ENCODE data around the gene ANKMY1.
A peak's percentile ranks its signal among the peaks of the same experiment; 100 is the strongest.

ANKMY1 gene

GRCh38 chr2:240520130-240520973 is 37.4 kb downstream of the ANKMY1 start:
- H3K4me1 ChIP-seq (ENCODE audit: insufficient read depth, insufficient read length): peaks cover 3% of the 10 kb centered on the region
- DNase-seq (ENCODE audit: low read depth, low spot score): no peak
- peaks cover 54% of the 10 kb centered on the region for H3K36me3 ChIP-seq (ENCODE audit: insufficient read depth, insufficient read length, low read length)
- no peak overlapping the region for H3K9ac ChIP-seq (ENCODE audit: insufficient read length, low read depth)
- TF ChIP-seq SUZ12 (IDR thresholded peaks at IDR 0.05; ENCODE audit: extremely low read depth, insufficient read depth, insufficient read length) (no peak), YY1 (IDR thresholded peaks at IDR 0.05; ENCODE audit: insufficient read depth, insufficient read length) (no peak), ZNF274 (IDR thresholded peaks at IDR 0.05; ENCODE audit: low read depth, low read length) (no peak)
- peaks cover 41% of the 10 kb centered on the region for H3K9me3 ChIP-seq (ENCODE audit: insufficient read depth, low read length)
- no peak overlapping the region for H3K4me3 ChIP-seq (ENCODE audit: insufficient read length, low read depth)
- H3K27me3 ChIP-seq (ENCODE audit: insufficient read depth, insufficient read length): no peaks in the 10 kb centered on the region

DNA sequence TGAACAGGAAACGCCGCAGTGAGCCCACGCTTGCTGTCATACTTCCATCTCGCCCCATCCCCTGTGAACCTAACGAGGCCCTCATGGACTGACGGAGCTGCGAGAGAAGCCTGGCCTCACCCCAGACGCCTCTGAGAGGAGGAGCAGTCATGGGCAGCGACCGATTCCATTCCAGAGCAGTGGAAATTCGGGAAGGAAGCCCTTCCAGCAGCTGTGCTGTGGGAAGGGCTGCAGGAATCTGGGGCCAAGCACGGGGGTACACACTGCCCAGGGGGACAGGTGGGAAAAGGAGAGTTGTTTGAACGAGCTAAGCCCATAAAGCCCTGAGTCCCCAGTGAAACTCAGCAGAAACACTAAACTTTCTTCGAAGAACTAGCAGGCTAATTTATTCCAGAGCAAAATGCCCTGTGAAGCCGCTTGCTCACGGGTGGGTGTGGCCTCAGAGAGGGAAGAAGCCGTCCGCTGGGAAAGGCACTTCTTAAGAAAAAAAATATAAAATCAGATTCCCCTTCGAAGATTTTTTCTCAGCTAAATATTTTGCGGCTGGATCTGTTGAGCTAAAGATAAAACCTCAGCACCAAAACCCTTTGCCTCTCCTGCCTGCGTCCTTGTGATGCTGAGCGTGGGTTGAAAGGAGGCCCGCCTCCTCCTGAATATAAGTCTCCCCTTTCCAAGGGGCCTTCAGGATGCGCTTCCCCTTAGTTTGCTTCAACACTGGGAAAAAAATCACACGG is 38.2 kb downstream of the ANKMY1 start:
- Histone ChIP-seq H3K27me3 (ENCODE audit: insufficient read depth, insufficient read length) (no peaks in the 10 kb centered on the region), H3K9me3 (ENCODE audit: insufficient read depth, low read length) (peaks cover 33% of the 10 kb centered on the region; the same call in 1 of the 2 replicates), H3K36me3 (ENCODE audit: insufficient read depth, insufficient read length, low read length) (peaks cover 48% of the 10 kb centered on the region), H3K4me3 (ENCODE audit: insufficient read length, low read depth) (no peak overlapping the region), H3K9ac (ENCODE audit: insufficient read length, low read depth) (no peak overlapping the region), H3K4me1 (ENCODE audit: insufficient read depth, insufficient read length) (peaks cover 3% of the 10 kb centered on the region)
- DNase-seq (ENCODE audit: low read depth, low spot score): no peak
- TF ChIP-seq ZNF274 (IDR thresholded peaks at IDR 0.05; ENCODE audit: low read depth, low read length): no peak
- no peak for TF ChIP-seq YY1 (IDR thresholded peaks at IDR 0.05; ENCODE audit: insufficient read depth, insufficient read length)
- TF ChIP-seq SUZ12 (IDR thresholded peaks at IDR 0.05; ENCODE audit: extremely low read depth, insufficient read depth, insufficient read length): no peak

DNA sequence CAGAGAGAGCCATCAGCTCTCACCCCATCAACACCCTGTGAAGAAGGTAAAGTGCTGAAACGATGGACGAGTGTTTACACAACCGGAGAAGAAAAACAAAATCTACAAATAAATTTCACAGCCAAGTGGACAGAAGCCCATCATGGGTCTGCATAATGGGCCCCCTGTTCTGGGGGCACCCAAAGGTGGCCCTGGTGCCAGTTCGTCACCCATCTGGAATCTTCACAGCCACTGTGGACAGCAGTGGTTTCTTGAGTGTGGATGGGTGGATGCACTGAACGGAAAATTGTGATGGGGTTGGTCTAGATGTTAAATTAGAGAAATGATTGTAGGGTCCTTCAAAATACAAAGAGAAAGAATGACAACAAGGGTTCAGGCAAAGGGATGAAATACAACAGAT is 38.8 kb downstream of the ANKMY1 start:
- H3K27me3 ChIP-seq (ENCODE audit: insufficient read depth, insufficient read length): no peaks in the 10 kb centered on the region
- H3K9ac ChIP-seq (ENCODE audit: insufficient read length, low read depth): no peak overlapping the region
- H3K4me1 ChIP-seq (ENCODE audit: insufficient read depth, insufficient read length): peaks cover 3% of the 10 kb centered on the region
- TF ChIP-seq YY1 (IDR thresholded peaks at IDR 0.05; ENCODE audit: insufficient read depth, insufficient read length) (no peak), ZNF274 (IDR thresholded peaks at IDR 0.05; ENCODE audit: low read depth, low read length) (no peak), SUZ12 (IDR thresholded peaks at IDR 0.05; ENCODE audit: extremely low read depth, insufficient read depth, insufficient read length) (no peak)
- peaks cover 43% of the 10 kb centered on the region for H3K36me3 ChIP-seq (ENCODE audit: insufficient read depth, insufficient read length, low read length)
- H3K9me3 ChIP-seq (ENCODE audit: insufficient read depth, low read length): peaks cover 27% of the 10 kb centered on the region; the same call in 1 of the 2 replicates
- no peak for DNase-seq (ENCODE audit: low read depth, low spot score)
- H3K4me3 ChIP-seq (ENCODE audit: insufficient read length, low read depth): no peak overlapping the region

GRCh38 chr2:240517342-240517741 is 40.4 kb downstream of the ANKMY1 start:
- Histone ChIP-seq H3K9me3 (ENCODE audit: insufficient read depth, low read length) (peaks cover 11% of the 10 kb centered on the region; the same call in 1 of the 2 replicates), H3K36me3 (ENCODE audit: insufficient read depth, insufficient read length, low read length) (peaks cover 33% of the 10 kb centered on the region), H3K27me3 (ENCODE audit: insufficient read depth, insufficient read length) (no peaks in the 10 kb centered on the region), H3K4me3 (ENCODE audit: insufficient read length, low read depth) (no peak overlapping the region), H3K9ac (ENCODE audit: insufficient read length, low read depth) (no peak overlapping the region), H3K4me1 (ENCODE audit: insufficient read depth, insufficient read length) (peaks cover 6% of the 10 kb centered on the region)
- no peak for DNase-seq (ENCODE audit: low read depth, low spot score)
- TF ChIP-seq ZNF274 (IDR thresholded peaks at IDR 0.05; ENCODE audit: low read depth, low read length) (no peak), YY1 (IDR thresholded peaks at IDR 0.05; ENCODE audit: insufficient read depth, insufficient read length) (no peak), SUZ12 (IDR thresholded peaks at IDR 0.05; ENCODE audit: extremely low read depth, insufficient read depth, insufficient read length) (no peak)

DNA sequence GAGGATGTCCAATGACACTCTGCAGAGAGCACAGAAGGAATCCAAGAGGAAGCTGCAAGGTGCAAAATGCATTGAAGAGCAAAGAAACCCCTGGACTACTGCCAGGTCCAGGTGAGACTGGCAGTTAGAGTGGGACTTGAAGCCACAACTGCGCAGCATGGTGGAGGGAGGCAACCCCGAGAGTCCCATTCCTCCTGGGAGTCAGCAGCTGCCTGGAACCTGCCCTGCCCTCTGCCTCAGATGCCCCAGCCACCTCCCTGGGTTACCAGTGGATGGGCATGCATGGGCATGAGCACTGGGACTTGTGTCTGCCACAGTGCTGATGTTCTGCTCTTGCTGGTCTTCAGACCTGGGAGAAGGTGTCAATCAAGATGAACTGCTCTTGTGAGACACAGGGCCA is 43.2 kb downstream of the ANKMY1 start:
- DNase-seq (ENCODE audit: low read depth, low spot score): no peak
- H3K36me3 ChIP-seq (ENCODE audit: insufficient read depth, insufficient read length, low read length): peaks cover 39% of the 10 kb centered on the region

GRCh38 chr2:240513549-240514287 is 44.1 kb downstream of the ANKMY1 start:
- peak; percentile 66 for DNase-seq (ENCODE audit: low read depth, low spot score)
- Histone ChIP-seq H3K36me3 (ENCODE audit: insufficient read depth, insufficient read length, low read length) (peaks cover 37% of the 10 kb centered on the region), H3K4me3 (ENCODE audit: insufficient read length, low read depth) (no peak overlapping the region), H3K9me3 (ENCODE audit: insufficient read depth, low read length) (peaks cover 6% of the 10 kb centered on the region; the same call in 1 of the 2 replicates), H3K27me3 (ENCODE audit: insufficient read depth, insufficient read length) (no peaks in the 10 kb centered on the region), H3K4me1 (ENCODE audit: insufficient read depth, insufficient read length) (peaks cover 3% of the 10 kb centered on the region), H3K9ac (ENCODE audit: insufficient read length, low read depth) (peak overlapping the region; percentile 45)
- TF ChIP-seq SUZ12 (IDR thresholded peaks at IDR 0.05; ENCODE audit: extremely low read depth, insufficient read depth, insufficient read length): no peak
- TF ChIP-seq YY1 (IDR thresholded peaks at IDR 0.05; ENCODE audit: insufficient read depth, insufficient read length): no peak
- TF ChIP-seq ZNF274 (IDR thresholded peaks at IDR 0.05; ENCODE audit: low read depth, low read length): no peak

More for the DNA sequence above, 43.2 kb downstream of the ANKMY1 start:
- H3K4me1 ChIP-seq (ENCODE audit: insufficient read depth, insufficient read length): peaks cover 6% of the 10 kb centered on the region
- H3K27me3 ChIP-seq (ENCODE audit: insufficient read depth, insufficient read length): no peaks in the 10 kb centered on the region
- H3K9me3 ChIP-seq (ENCODE audit: insufficient read depth, low read length): peaks cover 6% of the 10 kb centered on the region; the same call in 1 of the 2 replicates
- H3K9ac ChIP-seq (ENCODE audit: insufficient read length, low read depth): no peak overlapping the region
- no peak overlapping the region for H3K4me3 ChIP-seq (ENCODE audit: insufficient read length, low read depth)
- TF ChIP-seq SUZ12 (IDR thresholded peaks at IDR 0.05; ENCODE audit: extremely low read depth, insufficient read depth, insufficient read length) (no peak), YY1 (IDR thresholded peaks at IDR 0.05; ENCODE audit: insufficient read depth, insufficient read length) (no peak), ZNF274 (IDR thresholded peaks at IDR 0.05; ENCODE audit: low read depth, low read length) (no peak)

Data from NT2/D1 (cell line).